SK-N-MC (cell line): Measurements from ENCODE around the gene ERC2.

Experiments
- DNase-seq: peaks from one replicate; pipeline ENCODE4 v3.0.0-alpha.2; 2011; ENCODE audit warnings: low read depth, low spot score
- H3K27ac ChIP-seq: fragments of 200-600 bp; sonication (generic); 2 replicates; pipeline ENCODE4 v1.5.1; 2016; ENCODE audit warnings: mixed run types
- H3K36me3 ChIP-seq: fragments of 200-600 bp; sonication (generic); 2 replicates; pipeline ENCODE4 v1.6.1; 2017; ENCODE audit warnings: antibody characterized with exemption, low read length, mixed read lengths; ENCODE audit not compliant: insufficient read depth
- H3K4me3 ChIP-seq: fragments of 200-600 bp; sonication (generic); 2 replicates; pipeline ENCODE4 v1.5.1; 2016
- H3K9ac ChIP-seq: fragments of 200-600 bp; sonication (generic); 2 replicates; pipeline ENCODE4 v1.8.0; 2017; ENCODE audit warnings: mixed run types, mixed read lengths; ENCODE audit not compliant: insufficient read length
- H3K9me3 ChIP-seq: fragments of 200-600 bp; sonication (generic); 2 replicates; pipeline ENCODE4 v1.6.1; 2017; ENCODE audit warnings: low read depth, mild to moderate bottlenecking, antibody characterized with exemption, low read length, moderate library complexity, mixed read lengths
- EZH2 ChIP-seq: fragments of 200-600 bp; sonication (generic); IDR thresholded peaks from one replicate; pipeline ENCODE4 v1.6.1; 2017; ENCODE audit warnings: antibody characterized with exemption
- FOXP2 ChIP-seq: optimal IDR thresholded peaks from 2 replicates; pipeline ENCODE3; 2011; ENCODE audit warnings: mild to moderate bottlenecking, moderate library complexity; ENCODE audit not compliant: insufficient read depth; ENCODE audit errors: extremely low read length, control extremely low read depth
- POLR2AphosphoS5 ChIP-seq: IDR thresholded peaks from 2 replicates; pipeline ENCODE4 v1.6.1; 2012; ENCODE audit warnings: mild to moderate bottlenecking, low read depth, low read length, borderline replicate concordance

The ERC2 gene

DNA sequence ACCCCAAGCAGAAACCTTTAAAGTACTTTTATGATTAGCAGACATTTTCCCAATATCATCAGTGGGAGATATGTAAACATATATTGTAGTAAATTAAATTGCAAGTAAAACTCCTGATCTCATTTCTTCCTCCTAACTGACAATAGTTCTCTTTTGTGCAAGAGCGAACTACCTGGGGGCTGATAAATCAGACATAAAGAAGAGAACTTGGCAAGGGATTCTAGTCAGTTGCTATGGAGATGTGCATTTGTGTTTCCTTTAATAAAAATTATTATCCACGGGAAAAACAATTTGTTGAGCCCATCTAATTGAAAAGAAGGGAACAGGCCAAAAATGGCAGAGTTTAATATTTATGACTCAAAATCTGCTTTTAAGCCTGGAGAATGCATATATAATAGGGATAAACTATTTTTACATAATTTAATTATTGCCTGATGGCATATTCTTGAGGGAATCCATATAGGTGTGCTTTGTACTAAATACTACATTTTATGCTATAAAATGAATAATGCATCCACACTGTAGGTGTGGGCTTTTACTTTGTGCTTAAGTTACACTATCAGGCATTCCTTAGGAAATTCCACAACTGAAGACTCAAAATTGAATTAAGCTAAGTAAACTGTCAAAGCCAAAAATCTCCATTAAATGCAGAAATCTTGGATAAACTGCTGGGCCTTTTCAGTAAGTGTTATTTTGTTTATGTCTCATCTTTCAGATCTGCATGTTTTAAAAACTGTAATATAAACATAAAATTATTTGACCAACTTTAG lies 258.1 kb downstream of the ERC2 start:
- no peak overlapping the region for H3K27ac ChIP-seq
- TF ChIP-seq FOXP2 (no peak), POLR2AphosphoS5 (no peak), EZH2 (no peak)
- H3K9me3 ChIP-seq = no peaks in the 10 kb centered on the region
- no peak overlapping the region for H3K4me3 ChIP-seq
- H3K9ac ChIP-seq = no peak overlapping the region
- no peak for DNase-seq
- H3K36me3 ChIP-seq = no peaks in the 10 kb centered on the region

DNA sequence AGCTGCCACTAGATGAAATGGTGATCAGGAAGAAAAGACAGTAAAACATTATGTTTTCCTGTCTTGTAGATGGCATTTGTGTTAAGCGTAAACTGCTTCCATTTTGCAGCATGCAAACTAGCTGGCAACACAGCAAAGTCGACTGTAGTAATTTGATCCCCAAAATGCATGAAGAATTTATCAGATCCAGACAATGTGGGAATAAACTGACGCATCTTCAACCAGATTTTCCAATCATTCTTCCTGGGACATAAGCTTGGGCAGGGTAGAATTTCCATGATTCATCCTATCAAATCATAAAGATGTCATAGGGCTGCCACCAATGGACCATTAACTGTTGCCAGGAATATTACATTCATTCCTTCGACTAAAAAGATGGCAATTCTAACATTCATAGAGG lies 260.3 kb downstream of the ERC2 start:
- H3K36me3 ChIP-seq = no peaks in the 10 kb centered on the region
- H3K9ac ChIP-seq = no peak overlapping the region
- H3K9me3 ChIP-seq = no peaks in the 10 kb centered on the region
- TF ChIP-seq FOXP2 = no peak
- no peak for TF ChIP-seq POLR2AphosphoS5
- TF ChIP-seq EZH2 = no peak
- no peak overlapping the region for H3K4me3 ChIP-seq
- DNase-seq = no peak
- H3K27ac ChIP-seq = no peak overlapping the region

DNA sequence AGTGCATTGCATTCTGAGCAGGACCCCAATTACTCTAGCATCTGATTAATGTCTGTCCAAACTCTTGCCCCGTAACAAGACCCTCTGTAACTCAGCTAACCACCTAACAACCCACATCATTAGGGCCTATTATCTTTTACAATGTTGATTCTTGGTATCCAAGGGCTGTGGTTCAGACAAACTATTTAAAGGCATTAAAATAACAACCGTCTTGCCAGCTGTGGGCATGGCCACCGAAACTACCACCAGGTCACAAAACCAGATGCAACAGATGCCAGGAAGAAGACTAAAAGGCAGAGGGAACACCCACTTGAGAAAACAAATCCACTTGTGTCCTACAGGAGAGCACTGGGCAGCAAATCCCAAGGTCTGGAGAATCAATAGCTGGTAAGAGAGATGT lies 262.9 kb downstream of the ERC2 start:
- no peak overlapping the region for H3K27ac ChIP-seq
- DNase-seq = no peak
- TF ChIP-seq FOXP2 = no peak
- no peak overlapping the region for H3K4me3 ChIP-seq
- no peaks in the 10 kb centered on the region for H3K9me3 ChIP-seq
- no peak overlapping the region for H3K9ac ChIP-seq
- H3K36me3 ChIP-seq = no peaks in the 10 kb centered on the region

DNA sequence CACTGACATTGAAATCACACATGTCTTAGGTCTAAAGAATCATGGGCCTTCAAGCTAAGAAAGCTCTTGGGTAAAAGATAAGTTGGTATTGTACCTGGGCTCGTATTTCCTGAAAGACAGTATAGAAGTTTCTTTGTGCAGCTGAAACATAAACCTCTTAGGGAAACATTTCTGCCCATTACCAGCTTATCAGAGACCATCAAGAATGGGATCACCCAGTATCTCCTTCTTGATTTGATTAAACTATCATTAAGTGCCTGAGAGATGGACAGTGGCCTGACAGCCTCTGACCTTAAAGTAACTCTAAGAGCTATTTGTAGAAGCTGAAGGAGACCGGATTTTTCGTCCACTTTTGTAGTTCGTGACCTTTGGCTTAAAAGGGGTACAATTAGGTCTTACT lies 265.3 kb downstream of the ERC2 start:
- H3K9ac ChIP-seq = no peak overlapping the region
- DNase-seq = no peak
- no peak overlapping the region for H3K4me3 ChIP-seq
- no peak overlapping the region for H3K27ac ChIP-seq
- no peaks in the 10 kb centered on the region for H3K9me3 ChIP-seq
- H3K36me3 ChIP-seq = no peaks in the 10 kb centered on the region
- TF ChIP-seq POLR2AphosphoS5 (no peak), EZH2 (no peak), FOXP2 (no peak)

DNA sequence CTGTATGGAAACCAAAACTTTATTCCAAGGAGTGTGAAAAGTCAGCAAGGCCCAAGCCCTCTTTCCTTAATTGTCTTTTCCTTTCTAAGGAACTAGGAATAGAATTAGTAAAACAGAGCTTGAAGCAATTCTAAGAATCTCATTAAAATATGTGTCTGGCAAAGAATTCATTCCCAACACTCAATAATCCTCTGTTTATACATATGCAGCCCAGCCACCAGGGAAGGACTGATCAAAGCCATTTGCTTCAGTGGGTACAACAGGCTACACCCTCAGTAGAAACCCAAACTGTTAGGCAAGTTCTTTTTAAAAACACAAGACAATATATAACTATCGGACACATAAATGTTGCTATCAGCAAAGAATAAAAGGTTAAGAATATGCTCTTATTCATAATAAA lies 266.9 kb downstream of the ERC2 start:
- no peak for DNase-seq
- Histone ChIP-seq H3K4me3 (no peak overlapping the region), H3K9ac (no peak overlapping the region), H3K27ac (no peak overlapping the region), H3K36me3 (no peaks in the 10 kb centered on the region), H3K9me3 (no peaks in the 10 kb centered on the region)
- no peak for TF ChIP-seq EZH2
- TF ChIP-seq POLR2AphosphoS5 = no peak
- TF ChIP-seq FOXP2 = no peak

DNA sequence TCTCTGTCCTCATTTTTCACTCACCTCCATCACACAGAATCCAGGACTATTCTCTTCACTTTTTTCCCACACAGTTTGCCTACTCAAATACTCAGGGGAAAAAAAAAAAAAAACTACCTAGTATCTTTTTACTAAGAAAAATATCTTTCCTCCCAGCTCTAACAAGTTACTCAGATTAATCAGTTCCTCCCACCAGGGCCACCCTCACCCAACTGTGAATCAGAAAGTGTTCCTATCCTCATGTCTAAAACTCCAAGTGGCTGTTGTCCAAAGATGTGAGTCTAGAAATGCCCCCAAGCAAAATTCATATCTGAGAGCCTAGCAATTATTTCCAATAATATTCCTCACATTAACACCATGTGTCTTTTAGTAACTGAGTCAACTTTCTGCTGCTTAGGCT lies 268.0 kb downstream of the ERC2 start:
- H3K36me3 ChIP-seq = no peaks in the 10 kb centered on the region
- no peak for DNase-seq
- H3K4me3 ChIP-seq = no peak overlapping the region
- H3K9me3 ChIP-seq = no peaks in the 10 kb centered on the region
- H3K9ac ChIP-seq = no peak overlapping the region
- TF ChIP-seq EZH2 = no peak
- TF ChIP-seq POLR2AphosphoS5 = no peak
- TF ChIP-seq FOXP2 = no peak
- H3K27ac ChIP-seq = no peak overlapping the region

DNA sequence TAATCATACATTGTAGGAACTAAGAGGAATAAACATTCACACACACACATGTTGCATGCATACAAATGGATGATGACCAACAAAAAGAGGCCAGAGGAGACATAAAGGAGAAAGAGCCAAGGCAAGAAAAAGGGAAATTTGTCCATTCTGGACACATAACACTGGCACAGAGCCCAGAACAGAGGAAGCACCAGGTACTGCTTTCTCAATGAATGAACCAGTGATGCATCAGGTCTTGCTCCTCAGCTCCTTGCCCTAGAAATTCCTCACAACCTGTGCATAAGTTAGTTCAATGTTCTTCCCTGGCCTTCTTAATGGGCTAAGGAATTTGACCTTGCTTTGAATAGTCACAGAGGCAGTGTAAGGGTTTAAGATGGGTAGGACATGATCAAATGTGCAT lies 270.3 kb downstream of the ERC2 start:
- no peak overlapping the region for H3K9ac ChIP-seq
- no peaks in the 10 kb centered on the region for H3K9me3 ChIP-seq
- DNase-seq = no peak
- H3K36me3 ChIP-seq = no peaks in the 10 kb centered on the region
- no peak for TF ChIP-seq EZH2
- TF ChIP-seq POLR2AphosphoS5 = no peak
- TF ChIP-seq FOXP2 = no peak
- no peak overlapping the region for H3K4me3 ChIP-seq
- no peak overlapping the region for H3K27ac ChIP-seq

DNA sequence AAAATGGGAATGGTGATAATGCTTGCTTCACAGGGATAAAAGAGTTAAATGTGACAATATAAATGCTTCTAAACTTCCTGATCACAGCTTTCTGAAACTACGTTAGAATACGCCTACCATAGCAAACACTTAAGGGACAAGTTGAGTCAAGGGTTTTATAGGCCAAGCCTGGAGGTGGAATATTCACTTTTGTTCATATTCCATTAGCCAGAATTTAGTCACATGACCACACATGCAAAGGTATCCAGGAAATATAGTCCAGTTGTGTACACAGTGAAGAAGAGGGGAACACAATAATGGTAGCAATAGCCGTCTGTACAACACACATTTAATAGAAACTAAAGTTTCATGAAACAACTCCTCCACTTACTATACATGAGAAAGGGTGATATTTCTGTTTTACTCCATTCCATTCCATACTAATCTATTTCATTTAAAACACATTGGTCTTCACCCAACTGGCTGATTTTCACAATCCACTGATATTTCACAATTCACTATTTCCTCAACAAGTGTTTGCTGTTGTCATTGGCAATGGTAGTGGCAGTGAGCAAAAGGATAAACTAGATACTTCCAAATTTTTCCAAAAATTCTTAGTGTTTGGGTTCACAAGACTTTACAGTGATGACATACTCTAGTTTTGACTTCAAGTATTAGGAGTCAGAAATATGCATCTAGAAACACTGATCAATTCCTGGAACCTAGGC lies 270.9 kb downstream of the ERC2 start:
- Histone ChIP-seq H3K36me3 (no peaks in the 10 kb centered on the region), H3K9ac (no peak overlapping the region), H3K27ac (no peak overlapping the region), H3K9me3 (no peaks in the 10 kb centered on the region), H3K4me3 (no peak overlapping the region)
- TF ChIP-seq EZH2 = no peak
- no peak for TF ChIP-seq FOXP2
- no peak for TF ChIP-seq POLR2AphosphoS5
- DNase-seq = no peak

DNA sequence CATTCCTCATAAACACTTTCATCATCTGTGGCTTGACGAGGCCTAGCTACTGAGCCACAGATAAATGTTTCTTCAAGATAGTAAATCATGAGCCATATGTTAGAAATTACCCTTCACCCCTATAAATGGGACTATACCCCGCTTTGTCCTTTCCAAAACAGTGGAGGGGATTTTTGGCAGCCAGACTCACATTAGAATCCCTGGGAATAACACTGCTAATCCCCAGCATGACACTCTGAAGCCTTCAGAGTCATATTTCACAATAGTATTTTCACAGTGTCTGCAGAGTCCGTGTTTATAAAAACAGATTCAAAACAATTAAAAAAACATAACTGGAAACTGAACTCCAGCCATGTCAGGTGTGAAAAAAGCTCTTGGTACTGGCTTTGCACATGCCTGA lies 271.6 kb downstream of the ERC2 start:
- Histone ChIP-seq H3K9ac (no peak overlapping the region), H3K4me3 (no peak overlapping the region), H3K36me3 (no peaks in the 10 kb centered on the region), H3K9me3 (no peaks in the 10 kb centered on the region), H3K27ac (no peak overlapping the region)
- no peak for DNase-seq
- TF ChIP-seq EZH2 (no peak), POLR2AphosphoS5 (no peak)
